Measurements from ENCODE around the gene ADD2.

GRCh38 chr2:70659551-70659950 is 108.4 kb downstream of the ADD2 start:
- TF ChIP-seq POLR2A (IDR thresholded peaks at IDR 0.05) (no peak), CTCF (IDR thresholded peaks at IDR 0.05) (no peak)
